Measurements from ENCODE around the gene KIAA1671.

The KIAA1671 gene

DNA sequence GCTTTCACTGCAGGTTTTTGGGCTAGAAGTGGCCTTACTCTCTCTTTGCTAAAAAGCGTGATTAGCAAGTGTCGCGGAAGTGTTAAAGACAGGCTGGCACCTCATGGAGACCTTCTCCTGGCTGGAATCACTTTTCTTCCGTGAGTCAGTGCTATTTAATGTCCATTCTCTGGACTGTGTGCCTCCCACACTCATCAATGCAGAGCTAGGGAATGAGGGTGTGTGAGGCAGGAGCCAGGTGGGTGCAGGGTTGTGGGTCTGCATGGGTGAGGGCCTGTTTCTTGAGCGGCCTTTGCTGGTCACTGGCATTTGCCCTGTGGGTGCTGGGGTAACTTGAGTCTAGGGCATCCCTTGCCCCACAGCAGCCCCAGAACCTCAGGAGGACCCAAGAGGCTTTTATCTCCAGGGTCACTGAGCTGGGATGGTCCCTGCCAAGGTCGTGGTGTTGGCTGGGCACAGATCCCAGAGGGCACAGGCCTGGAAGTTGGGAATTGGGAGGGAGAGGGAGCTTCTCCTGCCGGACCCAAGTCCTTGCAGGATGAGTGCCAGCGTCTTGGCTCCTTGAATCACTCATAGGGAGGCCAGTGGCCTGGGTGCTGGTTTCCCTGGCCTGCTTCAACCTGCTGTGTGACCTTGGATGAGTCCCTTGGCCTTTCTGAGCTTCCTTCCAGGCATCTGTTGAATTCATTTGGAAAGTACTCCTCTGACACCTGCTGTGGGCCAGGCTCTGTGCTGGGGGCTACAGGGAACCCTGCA, 30.0 kb downstream of the KIAA1671 start:
- DNase-seq, result no peak

DNA sequence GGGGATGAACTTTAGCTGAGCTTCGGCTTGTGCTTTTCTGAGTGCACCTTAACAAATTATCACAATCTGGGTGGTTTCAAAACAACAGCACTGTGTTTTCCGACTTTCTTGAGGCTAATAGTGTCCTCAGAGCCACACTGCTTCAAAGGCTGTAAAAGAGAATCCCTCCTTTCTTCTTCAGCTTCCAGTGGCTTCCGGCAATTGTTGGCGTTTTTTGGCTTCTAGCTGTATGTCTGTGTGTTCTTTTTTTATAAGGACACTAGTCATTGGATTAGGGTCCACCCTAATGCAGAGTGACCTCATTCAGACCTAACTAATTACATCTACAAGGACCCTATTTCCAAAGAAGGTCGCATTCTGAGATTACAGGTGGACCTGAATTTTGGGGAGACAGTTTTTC, 30.6 kb downstream of the KIAA1671 start:
- DNase-seq, result no peak

DNA sequence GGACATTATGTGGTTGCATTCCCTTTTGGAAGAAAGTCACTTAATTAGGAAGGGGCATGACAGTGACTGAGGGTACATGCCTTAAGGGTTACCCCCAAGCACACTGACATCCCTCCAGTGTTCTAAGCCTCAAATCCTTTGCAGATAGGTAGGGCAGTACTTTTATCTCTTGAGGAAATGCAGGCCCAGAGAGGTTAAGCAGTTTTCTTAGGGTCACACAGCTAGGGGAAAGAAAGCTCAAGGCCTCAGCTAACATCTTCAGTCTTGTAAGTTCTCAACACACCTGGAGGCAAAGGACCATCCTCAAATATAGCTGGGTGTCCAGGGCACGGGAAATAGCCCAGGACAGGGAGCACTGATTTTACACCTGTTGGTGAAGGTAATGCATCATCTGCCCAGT, 31.6 kb downstream of the KIAA1671 start:
- no peak for DNase-seq

DNA sequence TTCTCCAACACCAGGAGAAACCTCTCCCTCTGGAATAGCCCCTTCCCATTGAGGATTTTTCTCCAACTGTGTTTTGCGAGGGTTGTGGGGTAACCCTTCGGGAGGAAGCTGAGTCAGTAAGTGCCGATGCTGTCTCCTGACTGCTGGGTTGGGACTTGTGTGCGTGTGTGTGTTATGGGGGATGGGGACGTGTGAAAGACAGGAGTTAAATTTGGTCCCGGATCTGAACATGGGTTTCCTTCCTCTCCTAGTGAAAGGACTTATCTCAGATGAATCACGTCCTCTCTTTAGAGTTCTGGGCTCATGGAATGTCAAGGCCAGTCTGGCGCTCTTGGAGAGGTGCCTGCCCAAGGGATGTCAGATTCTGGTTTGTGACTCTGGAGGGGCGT, 33.3 kb downstream of the KIAA1671 start:
- DNase-seq, result no peak

DNA sequence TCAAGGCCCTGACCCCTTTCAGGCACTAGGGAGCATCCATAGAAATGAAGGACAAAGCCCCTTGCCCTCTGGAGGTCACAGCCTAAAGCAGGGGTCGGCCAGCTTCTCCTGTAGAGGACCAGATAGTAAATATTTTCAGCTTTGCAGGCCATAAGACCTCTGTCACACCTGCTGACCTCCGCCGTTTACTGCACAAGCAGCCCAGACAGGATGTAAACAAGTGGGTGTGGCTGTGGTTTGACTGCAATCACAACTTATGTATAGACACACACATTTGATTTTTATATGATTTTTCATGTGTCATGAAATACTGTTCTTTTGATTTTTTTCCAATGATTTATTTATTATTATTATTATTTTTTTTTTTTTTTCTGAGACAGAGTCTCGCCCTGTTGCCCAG, 34.3 kb downstream of the KIAA1671 start:
- DNase-seq, result no peak

DNA sequence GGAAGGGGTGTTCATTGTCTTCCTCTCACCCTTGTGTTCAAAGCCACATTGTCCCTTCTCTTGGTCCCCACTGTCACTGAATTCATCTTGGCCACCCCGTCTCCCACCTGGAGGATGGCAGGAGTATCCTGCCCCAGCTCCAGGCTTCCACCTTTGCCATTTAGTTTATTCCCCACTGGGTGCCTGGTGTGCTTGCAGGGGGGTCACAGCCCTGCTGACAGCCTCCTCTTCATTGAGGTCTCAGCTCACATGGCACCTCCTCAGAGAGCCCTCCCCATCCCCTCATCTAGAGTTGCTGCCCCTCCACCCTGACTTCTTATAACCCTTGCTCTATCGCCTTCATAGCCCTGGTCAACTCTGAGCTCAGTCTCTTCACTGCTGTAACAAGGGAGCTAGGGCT, 36.6 kb downstream of the KIAA1671 start:
- no peak for DNase-seq

DNA sequence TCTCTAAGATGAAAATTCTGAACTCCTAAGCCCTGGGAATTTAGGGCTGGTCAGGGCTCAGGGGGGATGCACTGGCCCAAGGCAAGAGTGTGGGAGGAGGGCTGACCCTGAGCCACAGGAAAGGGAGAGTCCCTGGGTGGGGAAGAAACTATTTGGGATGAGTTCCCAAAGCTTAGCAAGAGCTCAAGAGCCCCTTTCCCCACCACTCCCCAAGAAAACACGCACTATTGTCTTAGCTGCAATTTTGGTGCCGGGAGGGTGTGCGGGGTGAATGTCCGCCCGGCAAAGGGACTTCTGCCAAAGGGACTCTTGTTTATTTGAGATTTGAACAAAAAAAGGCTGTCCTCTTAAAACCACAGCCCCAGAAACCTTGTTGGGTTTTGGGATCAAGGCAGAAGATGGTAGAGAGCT, 37.0 kb downstream of the KIAA1671 start:
- no peak for DNase-seq

DNA sequence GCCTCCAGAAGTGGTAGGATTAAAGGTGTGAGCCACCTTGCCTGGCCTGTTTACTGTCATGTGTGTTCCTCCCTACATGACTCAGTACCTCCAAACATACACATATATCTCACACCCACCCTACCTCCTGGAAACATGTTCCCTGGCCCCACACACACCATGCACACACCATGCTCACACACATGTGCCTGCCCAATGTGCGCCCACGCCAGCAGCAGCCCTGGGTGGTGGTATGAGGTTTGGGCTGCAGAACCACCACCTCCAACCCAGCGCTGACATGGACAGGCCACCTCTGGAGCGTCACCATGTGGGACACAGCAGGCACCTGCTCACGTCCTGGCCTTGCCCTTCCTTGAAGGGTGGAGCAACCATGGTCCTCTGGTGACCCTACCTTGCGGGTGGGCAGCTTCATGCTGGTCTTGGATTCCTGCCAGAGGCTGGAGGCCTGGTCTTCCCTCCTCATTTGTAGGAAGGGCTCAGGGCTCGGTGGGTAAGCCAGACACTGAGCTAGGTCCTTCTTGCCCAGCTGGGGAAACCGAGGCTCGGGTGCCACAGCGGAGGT, 37.9 kb downstream of the KIAA1671 start:
- DNase-seq, result no peak

DNA sequence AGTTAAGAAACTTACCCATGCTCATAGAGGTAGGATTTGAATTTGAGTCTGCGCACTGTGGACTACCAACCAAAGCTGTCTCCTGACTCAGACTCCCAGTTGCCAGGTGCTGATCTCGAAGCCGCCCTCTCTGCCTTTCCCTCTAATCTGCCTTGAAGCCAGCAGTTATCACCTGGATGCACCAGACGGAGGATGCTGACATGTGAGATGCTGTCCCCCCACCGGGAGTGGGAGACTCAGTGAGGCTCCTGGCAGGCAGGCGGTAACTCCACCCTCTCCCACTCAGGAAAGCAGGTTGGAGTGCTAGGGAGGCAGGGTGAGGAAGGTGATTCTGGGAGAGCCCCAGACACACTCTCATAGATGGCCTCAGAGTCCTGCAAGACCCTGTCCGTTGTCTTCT, 40.4 kb downstream of the KIAA1671 start:
- DNase-seq, result no peak

DNA sequence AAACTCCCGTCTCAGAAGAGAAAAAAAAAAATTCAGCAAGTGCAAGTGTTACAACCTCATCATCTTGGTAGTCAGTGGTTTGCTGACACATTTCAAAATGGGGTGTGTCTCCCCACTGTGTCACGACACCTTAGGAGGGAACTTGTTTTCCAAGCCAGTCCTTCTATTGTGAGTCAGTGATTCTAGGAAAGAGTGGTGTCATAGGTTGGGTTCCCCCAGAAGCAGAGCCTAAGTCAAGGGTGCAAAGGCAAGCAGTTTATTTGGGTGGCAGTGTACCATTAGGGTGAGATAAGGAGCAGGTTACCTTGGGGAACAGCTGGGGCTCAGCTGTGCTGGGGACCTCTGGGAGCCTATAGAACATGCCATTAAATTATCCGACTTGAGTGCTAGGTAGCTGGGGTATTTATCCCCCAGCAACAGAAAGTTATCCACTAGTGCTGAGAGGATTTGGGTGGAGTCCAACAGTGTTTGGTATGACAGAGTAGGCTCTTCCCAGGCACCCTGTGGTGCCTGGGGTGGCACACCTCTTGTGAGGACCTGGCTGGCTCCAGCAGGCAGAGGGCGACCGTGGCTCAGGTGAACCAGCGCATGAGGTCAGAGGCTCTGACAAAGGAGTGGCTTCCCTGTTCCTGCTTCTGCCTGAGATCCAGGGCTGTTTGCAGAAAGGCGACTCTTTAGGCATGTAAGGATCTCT, 41.7 kb downstream of the KIAA1671 start:
- peak; percentile 54 to 63 for DNase-seq

DNA sequence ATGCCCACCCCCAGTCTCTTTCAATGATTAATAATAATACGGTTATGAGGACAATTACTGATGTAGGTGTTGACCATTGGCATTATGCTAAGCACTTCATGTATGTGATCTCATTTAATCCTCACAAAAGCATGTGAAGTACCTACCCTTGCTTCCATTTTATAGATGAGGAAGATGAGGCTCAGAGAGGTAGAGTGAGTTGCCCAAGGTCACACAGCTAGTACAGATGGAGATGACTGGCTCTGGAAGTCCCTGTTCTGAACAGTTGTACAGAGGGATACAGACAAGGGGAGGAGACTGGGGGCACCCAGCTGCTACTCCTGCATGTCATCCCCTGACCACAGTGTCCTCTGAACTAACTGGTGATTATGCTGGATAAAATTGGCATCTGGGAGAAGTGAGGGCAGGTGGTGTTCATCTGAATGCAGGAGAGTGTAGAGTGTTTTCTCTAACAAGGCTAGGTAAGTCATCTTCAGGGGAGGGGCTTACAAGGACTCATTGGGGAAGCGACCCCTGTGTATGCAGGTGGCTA, 43.2 kb downstream of the KIAA1671 start:
- DNase-seq, result no peak

DNA sequence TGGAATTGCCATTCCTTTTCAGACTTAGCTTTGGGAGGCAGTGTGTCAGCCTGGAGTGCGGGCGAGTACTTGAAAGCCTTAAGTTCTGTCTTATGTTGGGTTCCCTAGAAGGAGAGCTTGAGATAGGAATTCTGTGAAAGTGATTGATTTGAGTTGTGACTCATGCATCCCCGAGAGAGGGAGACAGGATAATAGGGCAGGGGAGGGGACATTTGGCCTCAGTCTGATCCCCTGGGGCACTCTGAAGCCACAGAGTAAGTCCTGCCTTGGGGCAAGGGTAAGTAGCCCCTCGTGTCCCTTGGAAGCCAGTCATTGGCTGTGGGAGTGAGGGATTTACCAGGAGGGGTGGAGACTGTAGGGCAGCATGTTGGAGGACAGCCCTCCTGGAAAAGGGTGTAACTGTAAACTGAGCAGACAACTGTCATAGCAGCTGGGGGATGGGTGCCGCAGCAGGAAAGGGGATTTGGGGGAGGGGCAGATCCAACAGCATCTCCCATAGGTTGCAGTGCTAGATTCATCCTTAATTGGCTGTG, 44.0 kb downstream of the KIAA1671 start:
- DNase-seq, result no peak

DNA sequence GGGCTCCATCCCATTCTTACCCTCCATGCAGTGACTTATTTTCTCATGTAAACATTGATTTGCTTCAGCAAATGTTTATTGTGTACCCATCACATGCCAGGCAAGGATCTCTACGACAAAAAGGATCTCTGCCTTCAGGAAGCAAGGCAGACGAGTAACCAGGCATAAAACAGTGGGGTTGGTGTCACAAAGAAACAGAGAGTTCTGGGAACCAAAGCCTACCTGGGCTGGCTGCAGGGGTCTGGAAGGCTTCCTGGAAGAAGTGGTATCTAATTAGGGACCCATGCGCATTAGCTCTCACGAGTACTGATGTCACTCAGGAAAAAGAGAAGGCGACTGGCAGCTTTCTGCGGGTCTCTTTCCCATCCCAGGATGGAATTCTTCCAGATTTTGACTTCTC, 44.5 kb downstream of the KIAA1671 start:
- DNase-seq, result no peak

DNA sequence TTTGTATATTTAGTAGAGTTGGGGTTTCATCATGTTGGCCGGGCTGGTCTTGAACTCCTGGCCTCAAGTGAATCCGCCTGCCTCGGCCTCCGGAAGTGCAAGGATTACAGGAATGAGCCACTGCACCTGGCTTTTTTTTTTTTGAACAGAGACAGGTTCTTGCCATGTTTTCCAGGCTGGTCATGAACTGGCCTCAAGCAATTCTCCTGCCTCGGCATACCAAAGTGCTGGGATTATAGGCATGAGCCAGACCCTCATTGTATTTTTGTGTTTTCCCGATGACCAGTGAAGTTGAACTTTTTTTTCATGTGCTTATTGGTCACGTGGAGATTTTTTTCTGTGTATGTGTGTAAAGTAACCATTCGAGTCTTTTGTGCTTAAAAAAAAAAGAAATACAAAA, 48.2 kb downstream of the KIAA1671 start:
- no peak for DNase-seq

DNA sequence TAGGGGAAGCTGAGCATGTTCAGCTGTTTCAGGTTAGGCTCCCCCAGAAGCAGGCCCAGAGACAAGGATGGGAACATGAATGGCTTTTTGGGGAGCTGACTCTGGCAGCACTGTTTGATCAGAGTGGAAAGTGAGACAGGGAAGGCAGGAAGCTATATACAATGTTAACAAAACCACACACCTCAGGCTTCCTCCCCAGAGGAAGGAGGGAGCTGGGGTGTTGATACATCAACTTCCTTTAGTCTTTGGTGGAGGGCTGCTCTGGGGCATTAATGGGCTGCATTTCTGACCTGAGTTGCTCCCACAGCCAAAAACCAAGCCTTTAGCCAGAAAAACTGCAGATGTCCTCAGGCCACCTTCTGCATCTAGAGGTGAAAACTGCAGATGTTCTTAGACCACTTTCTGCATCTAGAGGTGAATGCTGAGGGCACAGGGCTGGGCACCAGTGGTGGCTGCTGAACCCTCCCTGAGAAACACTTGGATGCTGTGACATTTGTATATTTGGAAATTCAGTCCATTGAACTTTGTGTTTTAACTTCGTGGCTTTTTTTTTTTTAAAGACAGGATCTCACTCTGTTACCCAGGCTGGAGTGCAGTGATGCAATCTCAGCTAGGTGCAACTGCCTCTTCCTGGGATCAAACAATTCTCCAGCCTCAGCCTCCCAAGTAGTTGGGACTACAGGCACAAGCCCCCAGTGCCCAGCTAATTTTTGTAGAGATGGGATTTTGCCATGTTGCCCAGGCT, 49.9 kb downstream of the KIAA1671 start:
- no peak for DNase-seq

DNA sequence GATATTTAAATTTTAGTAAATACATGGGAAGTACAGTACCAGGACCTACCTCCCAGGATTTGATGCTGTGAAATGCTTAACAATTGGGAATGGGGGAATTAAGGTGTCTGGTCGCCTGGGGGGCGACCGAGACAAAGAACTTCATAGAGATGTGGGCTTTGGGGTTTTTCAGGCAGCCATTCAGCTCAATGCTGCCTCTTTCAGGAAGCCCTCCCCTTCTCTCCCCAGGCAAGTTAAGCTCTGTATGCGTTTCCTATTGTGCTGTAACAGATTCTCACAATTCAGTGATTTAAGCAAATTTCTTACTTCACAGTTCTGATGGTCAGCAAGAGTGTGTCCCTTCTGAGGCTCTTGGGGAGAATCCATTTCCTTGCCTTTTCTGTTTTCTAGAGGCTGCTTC, 53.8 kb downstream of the KIAA1671 start:
- DNase-seq, result no peak

DNA sequence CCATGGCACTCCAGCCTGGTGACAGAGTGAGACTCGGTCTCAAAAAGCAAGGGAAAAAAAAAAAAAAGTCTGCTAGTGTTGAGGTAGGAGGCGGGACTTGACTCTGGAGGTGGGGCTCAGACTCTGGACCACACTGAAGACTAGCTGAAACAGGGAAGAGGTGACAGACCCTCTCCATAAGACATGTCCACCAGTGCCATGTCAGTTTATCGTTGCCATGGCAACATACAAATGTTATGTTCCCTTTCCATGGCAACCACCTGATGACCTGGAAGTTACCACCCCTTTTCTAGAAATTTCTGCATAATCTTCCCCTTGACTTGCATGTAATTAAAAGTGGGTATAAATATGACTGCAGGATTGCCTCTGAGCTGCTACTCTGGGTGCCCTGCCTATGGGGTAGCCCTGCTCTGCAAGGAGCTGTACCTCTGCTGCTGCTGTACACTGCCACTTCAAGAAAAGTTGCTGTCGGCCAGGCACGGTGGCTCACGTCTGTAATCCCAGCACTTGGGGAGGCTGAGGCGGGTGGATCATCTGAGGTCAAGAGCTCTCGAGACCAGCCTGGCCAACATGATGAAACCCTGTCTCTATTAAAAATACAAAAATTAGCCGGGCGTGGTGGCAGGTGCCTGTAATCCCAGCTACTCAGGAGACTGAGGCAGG, 55.1 kb downstream of the KIAA1671 start:
- no peak for DNase-seq

DNA sequence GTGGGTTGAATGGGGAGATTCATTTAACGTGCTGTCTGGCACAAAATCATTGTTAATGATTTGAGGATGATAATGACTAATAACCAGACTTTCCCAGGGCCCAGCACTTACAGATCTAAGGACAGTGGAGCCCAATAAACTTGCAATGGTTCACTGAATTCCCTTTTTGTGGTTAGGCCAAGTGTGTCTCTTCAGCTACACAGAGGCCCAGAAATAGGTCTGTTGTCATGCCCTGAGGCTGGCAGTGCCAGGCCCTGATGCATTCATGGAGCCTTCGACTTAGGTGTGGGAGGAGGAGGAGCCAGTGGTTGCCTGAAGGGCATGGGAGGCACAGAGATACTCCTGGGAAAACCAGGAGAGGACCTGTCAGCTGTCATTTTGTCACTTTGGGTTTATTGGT, 56.1 kb downstream of the KIAA1671 start:
- DNase-seq, result no peak

DNA sequence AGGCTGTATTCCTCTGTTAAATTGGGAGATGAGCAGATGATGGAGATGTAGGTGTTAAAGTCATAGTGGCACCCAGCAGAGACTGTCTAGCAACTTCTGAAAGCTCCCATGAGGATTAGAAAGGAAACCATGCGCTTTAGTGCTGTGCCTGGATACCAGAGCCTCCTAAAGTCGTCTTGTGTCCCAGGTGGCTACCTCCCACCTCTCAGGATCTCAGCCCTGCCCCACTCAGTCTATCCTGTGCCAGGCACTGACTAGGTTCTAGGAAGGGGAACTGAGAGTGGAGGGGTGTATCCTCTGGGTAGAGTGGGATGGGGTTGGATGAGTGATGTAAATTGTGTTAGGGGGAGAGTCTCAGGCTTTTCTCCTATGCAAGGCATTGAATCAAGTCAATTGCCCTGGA, 60.2 kb downstream of the KIAA1671 start:
- DNase-seq, result no peak

DNA sequence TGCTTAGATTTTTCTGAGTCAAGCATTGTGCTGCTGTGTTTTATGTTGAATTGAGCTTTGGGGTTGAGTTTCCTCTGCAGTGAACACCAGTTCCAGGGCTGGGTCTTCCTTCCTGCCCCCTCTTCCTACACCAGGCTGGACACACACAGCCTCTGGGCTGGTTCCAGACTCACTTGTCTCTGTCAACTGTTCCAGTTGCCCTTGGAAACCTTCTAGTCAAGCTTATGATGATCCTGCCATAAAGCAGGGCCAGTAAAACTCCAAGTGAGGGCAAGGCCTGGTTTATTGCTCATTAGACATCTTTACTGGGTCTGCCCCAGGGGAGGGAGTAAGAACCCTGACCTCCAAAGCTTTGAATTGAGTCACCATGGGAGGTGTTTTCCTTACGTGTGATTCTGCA, 61.1 kb downstream of the KIAA1671 start:
- DNase-seq, result no peak

DNA sequence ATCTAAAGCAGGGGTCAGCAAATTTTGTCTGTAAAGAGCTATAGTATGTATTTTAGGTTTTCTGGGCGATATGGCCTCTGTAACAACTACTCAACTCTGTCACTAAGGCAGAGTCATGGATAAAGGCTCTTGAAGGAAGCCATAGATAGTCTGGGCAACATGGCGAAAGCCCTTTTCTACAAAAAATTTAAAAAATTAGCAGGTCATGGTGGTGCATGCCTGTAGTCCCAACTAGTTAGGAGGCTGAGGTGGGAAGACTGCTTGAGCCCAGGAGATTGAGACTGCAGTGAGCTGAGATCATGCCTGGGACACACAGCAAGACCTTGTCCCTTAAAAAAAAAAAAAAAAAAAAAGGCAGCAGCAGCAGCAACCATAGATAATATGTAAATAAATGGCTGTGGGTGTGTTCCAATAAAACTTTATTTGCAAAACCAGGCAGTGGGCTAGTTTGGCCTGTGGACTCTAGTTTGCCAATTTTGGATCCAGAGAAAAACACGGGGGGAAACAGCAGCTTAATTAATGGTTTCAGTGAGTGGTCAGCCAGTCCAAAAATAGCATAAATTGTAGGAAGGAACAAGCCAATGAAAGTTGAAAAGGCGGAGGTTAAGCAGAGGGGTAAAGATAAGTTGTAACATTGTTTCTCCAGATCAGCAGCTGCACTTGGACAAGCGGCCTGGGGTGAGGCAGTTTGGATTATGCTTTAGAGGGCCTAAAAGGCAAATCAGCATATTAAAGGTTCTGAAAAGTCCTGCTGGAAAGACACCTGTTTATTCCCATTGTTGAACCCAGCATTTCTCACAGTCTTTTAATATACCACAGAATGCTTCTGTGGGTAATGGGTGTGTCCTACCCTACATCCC, 62.6 kb downstream of the KIAA1671 start:
- no peak for DNase-seq

DNA sequence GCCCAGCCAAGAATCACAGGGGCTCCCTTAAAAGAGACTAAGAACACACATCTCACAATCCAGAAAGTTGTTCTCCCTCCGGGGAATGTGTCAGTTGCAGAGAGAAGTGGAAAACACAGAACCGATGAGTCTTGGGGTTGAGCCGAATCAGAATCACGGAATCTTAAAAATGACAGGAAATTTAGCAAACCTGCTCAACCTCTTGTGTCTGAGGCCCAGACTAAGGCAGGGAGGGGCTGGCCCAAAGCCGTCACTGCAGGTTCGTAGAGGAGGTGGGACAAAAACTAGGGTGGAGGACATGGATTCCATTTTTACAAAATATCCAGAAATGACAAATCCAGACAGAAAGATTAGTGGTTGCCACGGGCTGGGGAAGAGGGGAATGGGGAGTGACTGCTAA, 63.8 kb downstream of the KIAA1671 start:
- DNase-seq, result no peak
